ENCODE results near the gene TMC1.

Gene TMC1

DNA sequence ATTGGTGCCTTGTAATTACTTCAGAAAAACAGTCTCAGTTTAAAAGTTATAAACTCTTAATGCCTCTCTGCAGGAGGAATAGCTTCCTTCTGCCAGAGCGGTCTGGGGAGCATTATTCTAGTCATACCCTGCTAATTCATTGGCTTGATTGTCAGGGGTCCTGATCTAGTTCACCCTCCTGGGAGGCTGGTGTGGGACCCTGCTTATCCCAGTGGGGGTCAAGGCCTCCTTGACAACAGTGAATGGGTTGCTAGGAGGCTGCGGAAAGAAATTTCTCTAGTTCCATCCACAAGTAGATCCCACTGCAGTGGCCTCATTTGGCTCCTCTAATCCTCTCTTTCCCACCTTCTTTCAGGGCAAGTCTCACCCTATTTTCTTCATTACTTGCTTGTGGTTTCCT, 105.7 kb downstream of the TMC1 start:
- TF ChIP-seq, protein P1, sequence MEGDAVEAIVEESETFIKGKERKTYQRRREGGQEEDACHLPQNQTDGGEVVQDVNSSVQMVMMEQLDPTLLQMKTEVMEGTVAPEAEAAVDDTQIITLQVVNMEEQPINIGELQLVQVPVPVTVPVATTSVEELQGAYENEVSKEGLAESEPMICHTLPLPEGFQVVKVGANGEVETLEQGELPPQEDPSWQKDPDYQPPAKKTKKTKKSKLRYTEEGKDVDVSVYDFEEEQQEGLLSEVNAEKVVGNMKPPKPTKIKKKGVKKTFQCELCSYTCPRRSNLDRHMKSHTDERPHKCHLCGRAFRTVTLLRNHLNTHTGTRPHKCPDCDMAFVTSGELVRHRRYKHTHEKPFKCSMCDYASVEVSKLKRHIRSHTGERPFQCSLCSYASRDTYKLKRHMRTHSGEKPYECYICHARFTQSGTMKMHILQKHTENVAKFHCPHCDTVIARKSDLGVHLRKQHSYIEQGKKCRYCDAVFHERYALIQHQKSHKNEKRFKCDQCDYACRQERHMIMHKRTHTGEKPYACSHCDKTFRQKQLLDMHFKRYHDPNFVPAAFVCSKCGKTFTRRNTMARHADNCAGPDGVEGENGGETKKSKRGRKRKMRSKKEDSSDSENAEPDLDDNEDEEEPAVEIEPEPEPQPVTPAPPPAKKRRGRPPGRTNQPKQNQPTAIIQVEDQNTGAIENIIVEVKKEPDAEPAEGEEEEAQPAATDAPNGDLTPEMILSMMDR (conservative IDR thresholded peaks at IDR 0.05) = no peak
- H3K27ac ChIP-seq = no peak overlapping the region

DNA sequence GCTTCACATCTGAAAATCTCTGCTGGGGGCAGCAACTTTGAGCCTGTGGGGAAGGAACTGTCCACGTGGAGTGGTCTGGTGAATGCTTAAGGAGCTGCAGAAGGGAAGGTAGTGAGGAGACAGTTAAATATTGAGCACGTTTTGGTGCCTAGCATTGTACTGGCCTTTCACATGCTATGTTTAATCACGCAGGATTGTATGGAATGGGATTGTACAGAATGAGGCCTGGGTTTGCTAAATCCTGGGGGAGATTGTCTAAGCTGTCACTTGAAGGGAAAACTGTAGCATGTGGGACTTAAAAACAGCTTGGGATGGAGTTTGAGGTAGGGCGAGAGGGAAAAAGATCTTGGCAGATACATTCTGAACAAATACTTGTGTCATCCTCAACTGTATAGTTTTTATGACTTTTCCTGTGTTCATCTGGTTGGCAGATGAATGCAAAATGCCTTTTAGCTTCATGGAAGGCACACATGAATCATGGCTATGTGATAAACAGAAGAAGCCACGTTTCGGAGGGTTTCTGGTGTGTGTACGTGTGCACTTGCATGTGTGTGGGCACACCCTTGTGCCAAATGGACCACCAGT, 106.6 kb downstream of the TMC1 start:
- TF ChIP-seq, protein P1 (conservative IDR thresholded peaks at IDR 0.05) = no peak

DNA sequence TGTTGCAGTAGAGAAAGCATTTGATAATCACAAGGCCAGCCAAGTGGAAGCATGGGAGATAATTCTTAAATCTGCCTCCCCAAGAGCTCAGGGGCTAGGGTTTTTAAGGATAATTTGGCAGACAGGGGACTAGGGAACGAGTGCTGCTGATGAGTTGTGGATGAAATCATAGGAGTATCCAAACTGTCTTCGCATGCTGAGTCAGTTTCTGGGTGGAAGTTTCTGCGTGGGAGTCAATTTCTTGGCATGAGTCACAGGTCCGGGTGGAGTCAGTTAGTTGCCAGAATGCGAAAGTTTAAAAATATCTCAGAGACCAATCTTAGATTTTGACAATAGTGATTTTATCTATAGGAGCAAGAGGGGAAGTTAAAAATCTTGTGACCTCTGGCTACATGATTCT, 112.6 kb downstream of the TMC1 start:
- TF ChIP-seq, protein P1 (conservative IDR thresholded peaks at IDR 0.05) = no peak
- no peak overlapping the region for H3K27ac ChIP-seq

More for the DNA sequence above, 106.6 kb downstream of the TMC1 start:
- no peak overlapping the region for H3K27ac ChIP-seq

DNA sequence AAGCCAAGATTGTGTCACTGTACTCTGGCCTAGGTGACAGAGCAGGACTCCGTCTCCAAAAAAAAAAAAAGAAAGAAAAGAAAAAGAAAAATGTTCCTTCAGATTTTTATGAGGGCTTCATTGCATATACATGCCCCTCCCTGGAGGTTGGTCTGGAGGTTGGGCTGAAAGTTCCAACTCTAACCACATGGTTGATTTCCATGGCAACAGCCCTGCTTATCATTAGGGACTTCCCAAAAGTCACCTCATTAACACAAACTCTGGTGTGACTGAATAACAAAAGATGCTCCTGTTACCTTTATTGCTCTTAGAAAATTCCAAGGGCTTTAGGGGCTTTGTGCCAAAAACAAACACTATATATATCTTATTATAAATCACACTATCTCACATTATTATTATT, 113.8 kb downstream of the TMC1 start:
- H3K27ac ChIP-seq = no peak overlapping the region
- TF ChIP-seq, protein P1 (conservative IDR thresholded peaks at IDR 0.05) = no peak

DNA sequence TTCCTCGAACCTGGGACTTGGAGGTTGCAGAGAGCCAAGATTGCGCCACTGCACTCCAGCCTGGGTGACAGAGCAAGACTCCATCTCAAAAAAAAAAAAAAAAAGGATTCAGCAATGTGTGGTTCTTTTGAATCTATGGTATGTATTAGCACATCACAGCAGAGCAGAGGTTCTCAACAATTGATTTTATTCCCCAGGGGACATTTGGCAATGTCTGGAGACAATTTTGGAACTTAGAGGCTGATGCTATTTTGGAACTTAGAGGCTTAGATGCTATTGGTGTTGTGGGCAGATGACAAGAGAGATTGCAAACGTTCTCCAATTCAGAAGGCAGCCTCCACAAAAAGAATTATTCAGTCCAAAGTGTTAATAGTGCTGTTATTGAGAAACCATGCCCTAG, 115.2 kb downstream of the TMC1 start:
- TF ChIP-seq, protein P1 (conservative IDR thresholded peaks at IDR 0.05) = no peak
- H3K27ac ChIP-seq = no peak overlapping the region

DNA sequence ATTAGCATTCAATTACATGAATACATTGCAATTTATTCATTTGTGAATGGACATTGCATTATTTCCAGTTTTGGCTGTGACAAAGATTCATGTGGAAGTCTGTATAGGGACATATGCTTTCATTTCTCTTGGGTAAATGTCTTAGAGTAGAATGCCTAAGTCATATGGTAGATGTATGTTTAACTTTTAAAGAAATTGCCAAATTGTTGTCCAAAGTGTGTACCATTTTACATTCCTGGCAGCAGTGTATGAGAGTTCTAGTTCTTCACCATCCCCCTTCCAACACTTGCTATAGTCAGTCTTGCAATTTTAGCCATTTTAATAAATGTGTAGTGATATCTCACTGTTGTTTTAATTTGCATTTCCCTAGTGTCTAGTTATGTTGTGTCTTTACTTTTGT, 122.2 kb downstream of the TMC1 start:
- no peak overlapping the region for H3K27ac ChIP-seq
- TF ChIP-seq, protein P1 (conservative IDR thresholded peaks at IDR 0.05) = no peak

DNA sequence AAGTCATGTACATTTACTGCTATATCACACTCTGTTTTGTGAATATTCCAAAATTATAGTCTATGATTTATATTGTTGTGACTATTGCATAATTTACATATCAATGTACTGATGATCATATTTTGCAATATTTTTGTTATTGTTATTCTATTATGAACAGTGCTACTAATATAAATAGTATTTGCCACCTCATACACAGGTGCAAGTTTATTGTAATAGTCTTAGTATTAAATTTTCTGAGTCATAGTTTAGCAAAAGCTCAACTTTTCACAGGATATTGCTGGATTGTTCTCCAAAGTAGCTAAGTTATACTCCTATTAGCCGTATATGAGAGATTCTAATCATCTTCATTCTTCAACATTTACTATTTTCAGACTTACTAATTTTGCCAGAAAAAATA, 124.7 kb downstream of the TMC1 start:
- TF ChIP-seq, protein P1 (conservative IDR thresholded peaks at IDR 0.05) = no peak

More for the DNA sequence above, 124.7 kb downstream of the TMC1 start:
- H3K27ac ChIP-seq = no peak overlapping the region

Measured in VCaP (cell line).